ENCODE data around the gene BMP6. TPM values are rescaled to one million over a fixed set of nuclear protein-coding genes. Genes with fewer than 3 reads are reported as not detected.

The BMP6 gene
- total and polyA plus RNA-seq, 2 experiments from 2014 or later, result 0.84 to 2.8 TPM

- TF ChIP-seq ZNF462 (CRISPR knock-in tag; IDR thresholded peaks at IDR 0.05) (no peak), JUNB (IDR thresholded peaks at IDR 0.05; ENCODE audit: unreplicated experiment) (no peak), CREB1 (CRISPR knock-in tag; IDR thresholded peaks at IDR 0.05; ENCODE audit: low read depth) (no peak), REST (IDR thresholded peaks at IDR 0.05; ENCODE audit: unreplicated experiment) (no peak)
Observed at GRCh38 chr6:7821426-7821825, 95.5 kb downstream of the BMP6 start (continued).

DNA sequence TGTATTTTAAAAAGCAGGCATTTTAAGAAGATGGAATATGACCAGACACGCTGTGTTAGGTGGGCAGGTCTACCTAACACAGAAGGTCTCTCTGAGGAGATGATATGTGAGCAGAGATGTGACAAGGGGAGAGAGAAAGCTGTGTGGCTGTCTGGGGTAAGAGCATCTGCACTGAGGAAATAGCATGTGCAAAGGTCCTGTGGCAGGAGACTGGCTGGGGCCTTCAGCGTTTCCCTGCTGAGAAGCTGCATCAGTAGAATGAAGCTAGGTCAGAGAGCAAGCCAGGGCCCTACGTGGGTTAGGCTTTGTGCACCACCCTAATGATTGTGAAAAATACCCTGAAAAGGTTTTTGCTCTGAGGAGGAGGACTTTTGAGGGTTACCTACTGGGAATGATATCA is 97.7 kb downstream of the BMP6 start:
- H3K36me3 Mint-ChIP-seq (ENCODE audit: low read depth), result no peaks in the 10 kb centered on the region
- TF ChIP-seq CTCF (conservative IDR thresholded peaks at IDR 0.05; ENCODE audit: low read depth in 2 of 2) (no peak), REST (IDR thresholded peaks at IDR 0.05; ENCODE audit: unreplicated experiment) (no peak), CREB1 (CRISPR knock-in tag; IDR thresholded peaks at IDR 0.05; ENCODE audit: low read depth) (no peak), EZH2phosphoT487 (IDR thresholded peaks at IDR 0.05; ENCODE audit: unreplicated experiment) (no peak), ZNF331 (CRISPR knock-in tag; IDR thresholded peaks at IDR 0.05; ENCODE audit: low read depth) (no peak)
- TF ChIP-seq, protein P1, sequence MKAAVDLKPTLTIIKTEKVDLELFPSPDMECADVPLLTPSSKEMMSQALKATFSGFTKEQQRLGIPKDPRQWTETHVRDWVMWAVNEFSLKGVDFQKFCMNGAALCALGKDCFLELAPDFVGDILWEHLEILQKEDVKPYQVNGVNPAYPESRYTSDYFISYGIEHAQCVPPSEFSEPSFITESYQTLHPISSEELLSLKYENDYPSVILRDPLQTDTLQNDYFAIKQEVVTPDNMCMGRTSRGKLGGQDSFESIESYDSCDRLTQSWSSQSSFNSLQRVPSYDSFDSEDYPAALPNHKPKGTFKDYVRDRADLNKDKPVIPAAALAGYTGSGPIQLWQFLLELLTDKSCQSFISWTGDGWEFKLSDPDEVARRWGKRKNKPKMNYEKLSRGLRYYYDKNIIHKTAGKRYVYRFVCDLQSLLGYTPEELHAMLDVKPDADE (IDR thresholded peaks at IDR 0.05), result no peak

More for the DNA sequence above, 97.7 kb downstream of the BMP6 start:
- H3K4me3 Mint-ChIP-seq, result no peak overlapping the region
- Histone ChIP-seq H3K9me2 (ENCODE audit: insufficient read depth) (no peaks in the 10 kb centered on the region), H3K4me3 (no peak overlapping the region), H3F3A (replicated peaks; ENCODE audit: low read depth) (no peaks in the 10 kb centered on the region), H2AFZ (no peak overlapping the region), H3K4me1 (ENCODE audit: insufficient read depth) (peaks cover 13% of the 10 kb centered on the region), H3K27me3 (ENCODE audit: insufficient read depth) (no peaks in the 10 kb centered on the region), H3K4me2 (no peak overlapping the region), H3K79me2 (replicated peaks; ENCODE audit: insufficient read depth) (no peaks in the 10 kb centered on the region), H3K27ac (ENCODE audit: low read depth) (no peak overlapping the region), H4K20me1 (replicated peaks; ENCODE audit: insufficient read depth) (no peaks in the 10 kb centered on the region), H3K36me3 (ENCODE audit: insufficient read depth) (no peaks in the 10 kb centered on the region)
- no peaks in the 10 kb centered on the region for H3K9me3 Mint-ChIP-seq
- H3K27me3 Mint-ChIP-seq (ENCODE audit: insufficient read depth, low read depth, poor library complexity), result no peaks in the 10 kb centered on the region
- DNase-seq (ENCODE audit: low spot score) (no peak), ATAC-seq (no peak)
- H3K4me1 Mint-ChIP-seq, result peaks cover 22% of the 10 kb centered on the region
- no peak overlapping the region for H3K27ac Mint-ChIP-seq
